GM12873 (cell line): ENCODE results near the gene PLXNA4.

Experiments
- TF ChIP-seq, protein P1 (sequence below): IDR thresholded peaks from 2 replicates; pipeline ENCODE4 v1.5.1; 2012; ENCODE audit warnings: low read depth, mild to moderate bottlenecking, moderate library complexity, low read length, control low read depth; ENCODE audit not compliant: insufficient read depth; ENCODE audit errors: missing control alignments

The PLXNA4 gene

DNA sequence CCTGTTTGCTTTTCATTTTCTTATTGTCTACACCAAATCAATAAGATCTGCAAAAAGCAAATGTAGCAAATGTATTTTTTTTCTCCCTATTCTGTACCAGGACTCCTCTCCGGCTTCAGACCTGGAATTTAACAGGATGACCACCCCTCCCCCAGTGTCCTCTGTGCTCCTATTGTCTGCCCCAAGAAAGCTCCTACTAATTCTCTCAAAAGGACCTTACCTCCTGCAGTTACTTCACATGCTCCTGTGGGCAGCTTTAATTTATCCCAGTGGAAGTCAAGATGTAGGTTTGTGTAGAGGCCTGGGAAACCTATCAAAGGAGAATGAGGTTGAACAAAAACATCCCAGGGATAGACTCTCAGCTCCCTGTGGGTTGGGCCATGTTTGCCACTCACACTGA, 31.3 kb downstream of the PLXNA4 start:
- TF ChIP-seq, protein P1, sequence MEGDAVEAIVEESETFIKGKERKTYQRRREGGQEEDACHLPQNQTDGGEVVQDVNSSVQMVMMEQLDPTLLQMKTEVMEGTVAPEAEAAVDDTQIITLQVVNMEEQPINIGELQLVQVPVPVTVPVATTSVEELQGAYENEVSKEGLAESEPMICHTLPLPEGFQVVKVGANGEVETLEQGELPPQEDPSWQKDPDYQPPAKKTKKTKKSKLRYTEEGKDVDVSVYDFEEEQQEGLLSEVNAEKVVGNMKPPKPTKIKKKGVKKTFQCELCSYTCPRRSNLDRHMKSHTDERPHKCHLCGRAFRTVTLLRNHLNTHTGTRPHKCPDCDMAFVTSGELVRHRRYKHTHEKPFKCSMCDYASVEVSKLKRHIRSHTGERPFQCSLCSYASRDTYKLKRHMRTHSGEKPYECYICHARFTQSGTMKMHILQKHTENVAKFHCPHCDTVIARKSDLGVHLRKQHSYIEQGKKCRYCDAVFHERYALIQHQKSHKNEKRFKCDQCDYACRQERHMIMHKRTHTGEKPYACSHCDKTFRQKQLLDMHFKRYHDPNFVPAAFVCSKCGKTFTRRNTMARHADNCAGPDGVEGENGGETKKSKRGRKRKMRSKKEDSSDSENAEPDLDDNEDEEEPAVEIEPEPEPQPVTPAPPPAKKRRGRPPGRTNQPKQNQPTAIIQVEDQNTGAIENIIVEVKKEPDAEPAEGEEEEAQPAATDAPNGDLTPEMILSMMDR: no peak

DNA sequence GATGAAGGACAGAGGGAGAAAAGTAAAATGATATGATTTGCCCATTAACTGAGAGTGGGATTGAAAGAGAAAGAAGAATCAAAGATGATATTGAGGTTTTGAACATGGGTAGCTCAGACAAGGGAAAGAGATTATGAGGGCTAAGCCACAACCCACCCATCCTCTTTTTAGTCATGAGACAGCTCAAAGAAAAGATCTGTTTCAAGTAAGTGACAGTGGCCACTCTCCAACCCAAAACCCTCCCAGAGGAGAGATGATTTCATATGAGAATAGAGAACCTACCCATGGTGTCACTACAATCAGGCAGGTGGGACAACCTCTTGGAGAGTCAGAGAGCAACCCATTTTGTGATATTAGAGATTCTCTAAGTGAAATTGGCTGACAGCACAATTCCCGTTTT, 32.2 kb downstream of the PLXNA4 start:
- TF ChIP-seq, protein P1: no peak

DNA sequence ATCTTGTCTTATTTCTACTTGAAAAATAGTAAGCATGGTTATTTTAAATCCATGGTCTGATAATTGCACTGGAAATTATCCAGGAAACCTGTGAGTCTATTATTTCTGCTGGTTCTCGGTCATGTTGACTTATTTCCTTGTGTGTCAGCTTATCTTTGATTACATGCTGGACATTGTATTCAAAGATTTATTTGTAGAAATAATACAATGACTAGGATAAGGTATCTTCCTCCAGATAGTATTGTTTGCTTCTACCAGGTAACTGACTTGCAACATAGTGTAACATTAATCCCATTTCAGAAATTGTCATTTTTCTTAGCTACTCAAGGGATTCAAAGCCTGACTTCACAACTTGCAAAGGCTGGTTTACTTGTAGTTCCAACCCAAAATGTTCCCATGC, 33.4 kb downstream of the PLXNA4 start:
- TF ChIP-seq, protein P1: no peak

DNA sequence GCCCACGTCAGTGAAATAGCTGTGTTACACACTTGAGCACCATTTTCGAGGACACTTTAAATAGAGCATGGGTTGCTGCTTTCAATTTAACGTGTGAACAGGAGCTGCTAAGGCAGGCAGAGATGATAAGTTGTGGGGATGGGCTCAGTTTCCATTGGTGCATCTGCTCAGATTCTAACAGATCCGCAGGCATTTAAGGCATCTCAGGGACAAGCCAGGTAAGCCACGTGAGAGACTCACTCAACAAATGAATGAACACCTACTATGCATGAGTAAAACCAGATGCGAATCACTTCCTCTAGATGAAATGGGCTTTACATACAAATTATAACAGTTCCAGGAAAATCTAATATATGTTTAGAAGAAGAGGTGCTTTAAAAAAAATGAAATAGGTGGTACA, 34.6 kb downstream of the PLXNA4 start:
- TF ChIP-seq, protein P1: no peak

DNA sequence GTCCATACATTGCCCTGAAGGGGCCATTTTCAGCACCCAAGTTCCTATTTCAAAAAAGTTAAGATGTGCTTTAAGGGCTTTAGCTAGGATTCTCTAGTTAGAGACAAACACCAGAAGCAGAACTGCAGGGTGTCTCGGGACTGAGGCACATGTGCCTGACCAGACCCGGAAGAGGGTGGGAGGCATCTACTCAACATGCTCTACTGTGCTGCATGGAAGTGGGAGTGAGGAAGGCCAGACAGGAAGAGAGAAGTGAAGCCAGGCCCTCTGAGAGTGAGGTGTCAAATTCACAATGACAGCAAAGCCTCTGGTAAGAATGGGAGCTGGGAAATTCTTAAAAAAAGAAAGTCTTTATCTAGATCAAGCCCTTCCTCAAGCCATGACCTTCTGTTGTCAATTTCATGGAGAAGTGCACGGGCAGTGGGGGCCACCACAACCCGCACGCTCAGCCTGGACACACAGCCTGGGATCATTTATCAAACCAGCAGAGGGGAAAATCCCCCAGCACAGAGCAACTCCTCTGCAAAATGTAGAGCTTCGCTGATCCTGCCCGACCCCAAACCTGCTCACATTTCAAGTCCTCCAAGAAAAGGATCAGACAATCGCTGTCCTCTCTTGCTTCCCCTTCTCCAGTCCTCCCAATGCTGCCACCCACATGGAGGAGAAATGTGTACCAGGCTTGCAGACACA, 38.7 kb downstream of the PLXNA4 start:
- TF ChIP-seq, protein P1: no peak

DNA sequence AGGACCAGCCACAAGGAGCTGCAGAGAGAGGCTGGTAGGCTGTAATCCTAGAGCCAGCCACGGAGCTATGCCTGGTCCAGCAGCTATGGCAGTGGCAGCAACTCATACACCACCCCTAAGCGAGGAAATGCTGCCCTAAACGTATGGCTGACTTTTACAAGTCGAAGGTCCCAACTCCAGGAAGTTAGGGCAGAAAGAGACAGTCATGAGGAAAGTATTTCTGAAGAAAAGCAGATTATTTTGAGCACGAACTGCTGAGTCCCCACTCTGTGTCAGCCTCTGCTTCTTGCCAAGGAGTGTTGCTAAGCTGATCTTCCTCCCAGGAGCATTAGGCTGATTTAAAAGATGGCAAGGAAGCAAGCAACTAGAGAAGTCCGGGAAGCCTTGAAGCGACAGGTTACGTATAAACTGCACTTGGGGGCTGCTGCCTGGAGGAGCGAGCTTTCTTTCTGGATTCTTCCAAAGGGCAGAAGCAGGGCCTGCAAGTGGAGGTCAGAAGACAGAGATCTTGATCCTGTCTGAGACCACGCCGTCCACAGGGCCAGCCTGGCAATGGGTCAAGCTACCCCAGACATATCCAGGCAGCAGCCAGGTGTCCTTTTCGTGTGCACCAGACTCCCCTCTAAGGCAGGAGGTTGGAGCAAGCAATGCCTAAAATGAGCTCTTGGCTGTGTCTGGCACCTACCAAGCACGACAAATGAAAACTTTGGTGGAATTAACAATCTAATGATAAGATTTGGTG, 39.4 kb downstream of the PLXNA4 start:
- TF ChIP-seq, protein P1: no peak

DNA sequence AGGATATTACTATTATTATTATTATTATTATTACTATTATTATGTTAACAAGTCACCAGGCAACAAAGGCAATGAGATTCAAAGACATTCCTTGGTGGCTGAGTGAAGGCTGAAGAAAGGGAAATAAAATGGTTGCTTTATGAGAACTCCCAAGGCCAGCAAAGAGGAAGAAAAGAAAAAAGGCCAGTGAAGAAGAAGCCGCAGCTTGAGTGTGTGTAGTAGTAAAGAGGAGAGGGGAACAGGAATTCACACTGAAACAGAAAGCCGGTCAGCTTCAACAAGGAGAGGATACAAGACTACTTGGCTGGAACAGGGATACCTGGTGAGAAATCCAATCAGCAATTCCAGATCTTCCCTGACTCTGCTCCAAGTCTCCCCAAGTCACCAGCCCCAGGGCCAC, 42.4 kb downstream of the PLXNA4 start:
- TF ChIP-seq, protein P1: no peak
